ENCODE results near the gene SEC14L5.

SEC14L5 gene

DNA sequence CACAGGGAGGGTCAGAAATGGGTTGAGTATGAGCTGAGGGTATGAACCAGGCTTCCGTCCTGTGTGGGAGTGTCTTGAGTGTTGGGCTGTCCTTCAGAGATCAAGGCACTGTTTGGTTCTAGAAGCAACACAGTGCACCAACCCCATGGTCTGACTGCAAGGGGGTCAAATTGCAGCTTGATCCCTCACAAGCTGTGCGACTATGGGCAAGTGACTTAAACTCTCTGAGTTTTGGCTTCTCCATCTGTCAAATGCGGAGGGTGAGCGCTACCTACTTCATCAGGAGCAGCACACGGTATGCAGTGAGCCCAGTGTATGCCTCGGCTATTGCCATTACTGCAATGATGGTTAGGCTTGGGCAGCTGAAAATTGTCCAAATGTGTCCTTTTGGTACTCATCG, 21.0 kb downstream of the SEC14L5 start:
- TF ChIP-seq, protein P1, sequence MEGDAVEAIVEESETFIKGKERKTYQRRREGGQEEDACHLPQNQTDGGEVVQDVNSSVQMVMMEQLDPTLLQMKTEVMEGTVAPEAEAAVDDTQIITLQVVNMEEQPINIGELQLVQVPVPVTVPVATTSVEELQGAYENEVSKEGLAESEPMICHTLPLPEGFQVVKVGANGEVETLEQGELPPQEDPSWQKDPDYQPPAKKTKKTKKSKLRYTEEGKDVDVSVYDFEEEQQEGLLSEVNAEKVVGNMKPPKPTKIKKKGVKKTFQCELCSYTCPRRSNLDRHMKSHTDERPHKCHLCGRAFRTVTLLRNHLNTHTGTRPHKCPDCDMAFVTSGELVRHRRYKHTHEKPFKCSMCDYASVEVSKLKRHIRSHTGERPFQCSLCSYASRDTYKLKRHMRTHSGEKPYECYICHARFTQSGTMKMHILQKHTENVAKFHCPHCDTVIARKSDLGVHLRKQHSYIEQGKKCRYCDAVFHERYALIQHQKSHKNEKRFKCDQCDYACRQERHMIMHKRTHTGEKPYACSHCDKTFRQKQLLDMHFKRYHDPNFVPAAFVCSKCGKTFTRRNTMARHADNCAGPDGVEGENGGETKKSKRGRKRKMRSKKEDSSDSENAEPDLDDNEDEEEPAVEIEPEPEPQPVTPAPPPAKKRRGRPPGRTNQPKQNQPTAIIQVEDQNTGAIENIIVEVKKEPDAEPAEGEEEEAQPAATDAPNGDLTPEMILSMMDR (IDR thresholded peaks at IDR 0.05; ENCODE audit: low read depth, low read length), result no peak
- no peak overlapping the region for H3K4me3 ChIP-seq (replicated peaks in 1 of 2; ENCODE audit: low read depth in 2 of 2, low read length in 2 of 2)
- no peak for DNase-seq (ENCODE audit: low read depth in 2 of 2)

DNA sequence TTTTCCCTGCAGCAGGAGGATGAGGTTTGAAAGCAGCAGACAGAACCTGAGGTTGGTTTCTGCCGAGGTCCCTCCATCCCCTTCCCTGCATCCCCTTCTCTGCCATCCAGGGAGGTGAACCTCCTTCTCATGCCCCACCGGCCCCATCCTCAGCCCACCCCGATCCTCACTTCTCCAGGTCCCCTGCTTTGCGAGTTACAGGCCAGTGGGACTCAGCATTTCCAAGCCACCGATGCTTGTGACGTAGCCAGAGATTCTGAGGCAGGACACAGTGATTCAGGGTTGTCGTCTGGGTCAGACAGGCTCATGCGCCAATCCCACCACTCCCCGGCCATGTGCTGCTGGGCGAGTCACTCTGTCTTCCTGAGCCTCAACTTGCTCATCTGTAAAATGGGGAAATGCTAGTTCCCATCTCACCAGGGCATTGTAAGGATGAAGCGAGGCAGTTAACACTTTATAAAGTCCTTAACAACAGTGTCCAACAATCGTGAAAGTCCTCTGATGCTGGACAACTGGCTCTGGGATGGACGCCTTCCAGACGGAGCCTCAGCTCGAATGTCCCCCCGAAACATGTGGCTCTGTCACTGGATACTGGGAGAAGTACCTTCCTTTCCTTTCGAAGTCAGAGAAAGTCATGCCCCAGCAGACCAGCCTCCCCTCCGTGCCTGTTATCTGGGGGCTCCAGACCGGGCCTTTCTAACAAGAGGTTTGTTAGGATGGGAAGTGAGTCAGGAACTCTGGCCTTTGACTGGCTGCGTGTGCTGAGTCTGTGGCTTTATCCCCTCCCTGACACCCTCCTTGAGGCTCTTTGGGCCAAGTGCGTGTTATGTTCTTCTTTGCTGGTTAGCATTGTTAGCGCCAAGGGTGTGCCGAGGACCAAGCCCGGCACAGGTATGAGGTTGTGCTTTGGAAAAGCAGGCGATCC, 21.9 kb downstream of the SEC14L5 start:
- DNase-seq (ENCODE audit: low read depth in 2 of 2), result no peak
- H3K4me3 ChIP-seq (replicated peaks in 1 of 2; ENCODE audit: low read depth in 2 of 2, low read length in 2 of 2), result no peak overlapping the region
- TF ChIP-seq, protein P1 (IDR thresholded peaks at IDR 0.05; ENCODE audit: low read depth, low read length), result no peak

GRCh38 chr16:4980691-4981090, 22.6 kb downstream of the SEC14L5 start:
- no peak overlapping the region for H3K4me3 ChIP-seq (replicated peaks in 1 of 2; ENCODE audit: low read depth in 2 of 2, low read length in 2 of 2)

GRCh38 chr16:4981473-4981872, 23.3 kb downstream of the SEC14L5 start:
- DNase-seq (ENCODE audit: low read depth in 2 of 2), result no peak
- TF ChIP-seq, protein P1 (IDR thresholded peaks at IDR 0.05; ENCODE audit: low read depth, low read length), result no peak
- no peak overlapping the region for H3K4me3 ChIP-seq (replicated peaks in 1 of 2; ENCODE audit: low read depth in 2 of 2, low read length in 2 of 2)

More at GRCh38 chr16:4980691-4981090, 22.6 kb downstream of the SEC14L5 start:
- TF ChIP-seq, protein P1 (IDR thresholded peaks at IDR 0.05; ENCODE audit: low read depth, low read length), result no peak
- DNase-seq (ENCODE audit: low read depth in 2 of 2), result no peak

- TF ChIP-seq, protein P1 (IDR thresholded peaks at IDR 0.05; ENCODE audit: low read depth, low read length), result no peak
- H3K4me3 ChIP-seq (replicated peaks in 1 of 2; ENCODE audit: low read depth in 2 of 2, low read length in 2 of 2), result no peak overlapping the region
- no peak for DNase-seq (ENCODE audit: low read depth in 2 of 2)
Observed at GRCh38 chr16:4982056-4982867, 24.1 kb downstream of the SEC14L5 start.

DNA sequence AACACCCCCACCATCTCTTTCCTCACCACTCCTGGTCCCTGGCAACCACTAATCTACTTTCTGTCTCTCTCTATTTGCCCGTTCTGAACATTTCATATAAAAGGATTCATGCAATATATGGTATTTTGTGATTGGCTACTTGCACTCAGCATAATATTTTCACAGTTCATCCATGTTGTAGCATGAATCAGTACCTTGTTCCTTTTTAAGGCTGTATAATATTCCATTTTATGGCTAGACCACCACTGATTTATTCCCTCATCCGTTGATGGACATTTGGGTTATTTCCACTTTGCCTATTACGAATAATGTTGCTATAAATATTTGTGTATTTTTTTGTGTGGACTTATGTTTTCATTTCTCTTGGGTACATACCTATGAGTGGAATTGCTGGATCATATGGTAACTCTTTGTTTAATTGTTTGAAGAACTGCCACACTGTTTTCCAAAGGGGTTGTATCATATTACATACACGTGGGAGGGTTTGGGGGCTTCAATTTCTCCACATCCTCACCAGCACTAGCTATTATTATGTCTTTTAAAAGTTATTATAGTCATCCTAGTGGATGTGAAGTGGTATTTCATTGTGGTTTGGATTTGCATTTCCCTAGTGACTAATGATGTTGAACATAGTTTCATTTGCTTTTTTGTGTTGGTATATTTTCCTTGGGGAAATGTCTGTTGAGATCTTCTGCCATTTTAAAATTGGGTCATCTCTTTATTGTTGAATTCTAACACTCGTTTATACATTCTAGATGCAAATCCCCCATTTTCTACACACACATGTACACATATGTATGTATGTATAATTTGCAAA, 26.3 kb downstream of the SEC14L5 start:
- TF ChIP-seq, protein P1 (IDR thresholded peaks at IDR 0.05; ENCODE audit: low read depth, low read length), result no peak
- no peak overlapping the region for H3K4me3 ChIP-seq (replicated peaks in 1 of 2; ENCODE audit: low read depth in 2 of 2, low read length in 2 of 2)
- peak in 1 of 2 donors; percentile 24 for DNase-seq (ENCODE audit: low read depth in 2 of 2)
